Keratinocyte (primary cell): ENCODE measurements around the gene TMEM119. TPM values are rescaled to one million over a fixed set of nuclear protein-coding genes. Genes with fewer than 3 reads are reported as not detected.
A peak's percentile ranks its signal among the peaks of the same experiment; 100 is the strongest.

Experiments used
- DNase-seq: peaks from one replicate; pipeline ENCODE4 v3.0.0-alpha.2; 2011; ENCODE audit warnings: low read depth, missing footprints, low spot score
- FAIRE-seq: peaks from 2 replicates; lab custom pipeline; 2011; peaks lifted over from hg19 to GRCh38; lab: Jason Lieb, UNC
- H2AFZ ChIP-seq: 2 replicates; pipeline ENCODE4 v1.6.0; 2012; ENCODE audit warnings: low read length, control low read depth, inconsistent platforms; ENCODE audit not compliant: control insufficient read depth
- H3K27ac ChIP-seq: 2 replicates; pipeline ENCODE4 v1.5.1; 2011; ENCODE audit warnings: low read length; ENCODE audit not compliant: control insufficient read depth, insufficient read depth
- H3K27me3 ChIP-seq: 3 replicates; pipeline ENCODE4 v1.6.0; 2011; ENCODE audit warnings: low read length; ENCODE audit not compliant: control insufficient read depth, insufficient read depth; ENCODE audit errors: extremely low read depth
- H3K36me3 ChIP-seq, 2 experiments: 2 replicates in 1 of 2; 3 replicates in 1 of 2; pipeline ENCODE4 v1.5.1; 2011; ENCODE audit warnings: low read length in 2 of 2, mild to moderate bottlenecking in 1 of 2; ENCODE audit not compliant: control insufficient read depth in 2 of 2, insufficient read depth in 2 of 2; ENCODE audit errors: extremely low read depth in 1 of 2
- H3K4me1 ChIP-seq: 3 replicates; pipeline ENCODE4 v1.5.1; 2011; ENCODE audit warnings: low read length; ENCODE audit not compliant: control insufficient read depth, insufficient read depth; ENCODE audit errors: extremely low read depth
- H3K4me2 ChIP-seq: 3 replicates; pipeline ENCODE4 v1.6.0; 2011; ENCODE audit warnings: low read depth, low read length; ENCODE audit not compliant: control insufficient read depth, insufficient read depth; ENCODE audit errors: extremely low read depth
- H3K4me3 ChIP-seq, 3 experiments: fragments of 200-600 bp in 1 of 3; sonication (generic) in 1 of 3; 2 replicates in 2 of 3; 3 replicates in 1 of 3; pipeline ENCODE4 v1.5.1; 2011 to 2016; ENCODE audit warnings: low read length in 3 of 3, mild to moderate bottlenecking in 3 of 3, control low read depth in 2 of 3, inconsistent platforms in 1 of 3, low read depth in 1 of 3, mixed read lengths in 1 of 3, mixed run types in 1 of 3, moderate library complexity in 1 of 3; ENCODE audit not compliant: control insufficient read depth in 2 of 3, insufficient read depth in 2 of 3; ENCODE audit errors: extremely low read depth in 1 of 3
- H3K79me2 ChIP-seq: 2 replicates; pipeline ENCODE4 v1.6.0; 2012; ENCODE audit warnings: low read length; ENCODE audit not compliant: control insufficient read depth, insufficient read depth
- H3K9ac ChIP-seq: 3 replicates; pipeline ENCODE4 v1.6.0; 2011; ENCODE audit warnings: low read length; ENCODE audit not compliant: control insufficient read depth, insufficient read depth; ENCODE audit errors: extremely low read depth
- H3K9me1 ChIP-seq: 3 replicates; pipeline ENCODE4 v1.6.0; 2011; ENCODE audit warnings: low read length; ENCODE audit not compliant: control insufficient read depth, insufficient read depth; ENCODE audit errors: extremely low read depth
- H3K9me3 ChIP-seq: 2 replicates; pipeline ENCODE4 v1.5.1; 2012; ENCODE audit warnings: low read depth, low read length; ENCODE audit not compliant: control insufficient read depth
- H4K20me1 ChIP-seq: 3 replicates; pipeline ENCODE4 v1.6.0; 2011; ENCODE audit warnings: low read length; ENCODE audit not compliant: control insufficient read depth, insufficient read depth; ENCODE audit errors: extremely low read depth
- CTCF ChIP-seq, 3 experiments: IDR thresholded peaks in 1 of 3; conservative IDR thresholded peaks in 1 of 3; optimal IDR thresholded peaks in 1 of 3; 2 replicates in 2 of 3; 3 replicates in 1 of 3; pipeline versions ENCODE3 to v1.5.1; 2011; ENCODE audit warnings: low read length in 3 of 3, mild to moderate bottlenecking in 3 of 3, moderate library complexity in 2 of 3, control low read depth in 1 of 3, inconsistent platforms in 1 of 3; ENCODE audit not compliant: insufficient read depth in 2 of 3; ENCODE audit errors: extremely low read depth in 1 of 3
- EZH2 ChIP-seq: IDR thresholded peaks from one replicate; pipeline ENCODE4 v1.6.1; 2012; ENCODE audit warnings: inconsistent platforms, mild to moderate bottlenecking, low read length, moderate library complexity
- dilution Hi-C: fragments of 300-500 bp; cut with MboI; formaldehyde crosslinking; loops from one replicate; pipeline ENCODE4 v1.7.0; 2020; ENCODE audit warnings: low sequenced_read_pairs; ENCODE audit not compliant: extremely low pct_ligation_motif_present
- polyA plus RNA-seq, 5 experiments: library from polyadenylated mRNA; depleted of rRNA in 3 of 5; stranded (reverse) in 3 of 5; stranded (forward) in 1 of 5; unstranded in 1 of 5; fragments of >200 nt; gene quantifications; 1 replicate in 1 of 5; 2 replicates in 3 of 5; 3 replicates in 1 of 5; pipeline versions ENCODE4 v1.2.1 to v1.2.3, GENCODE V29; 2011 to 2012; ENCODE audit warnings: missing spikeins in 2 of 5, low read depth in 1 of 5, low replicate concordance in 1 of 5

Gene TMEM119
- polyA plus RNA-seq, 1 donor (not counting 4 experiments of a cell fraction or from before 2014, with no cell fraction given), result not detected

GRCh38 chr12:108629151-108629550 lies 31.3 kb upstream of the TMEM119 start:
- H3K9me1 ChIP-seq, result no peaks in the 10 kb centered on the region
- no peak overlapping the region for H2AFZ ChIP-seq
- H4K20me1 ChIP-seq, result no peaks in the 10 kb centered on the region
- H3K4me1 ChIP-seq, result peaks cover 38% of the 10 kb centered on the region
- peak overlapping the region; percentile 31 for H3K27ac ChIP-seq
- FAIRE-seq (no peak), DNase-seq (no peak)
- peak overlapping the region; percentile 4 for H3K4me2 ChIP-seq
- TF ChIP-seq EZH2, result no peak
- TF ChIP-seq CTCF (optimal IDR thresholded peaks at IDR 0.05 in 1 of 3, IDR thresholded peaks at IDR 0.05 in 1 of 3, conservative IDR thresholded peaks at IDR 0.05 in 1 of 3; ENCODE audit: extremely low read depth in 1 of 3, insufficient read depth in 2 of 3, low read length in 3 of 3), result no peak
- no peak overlapping the region for H3K9ac ChIP-seq
- no peaks in the 10 kb centered on the region for H3K27me3 ChIP-seq
- H3K9me3 ChIP-seq, result no peaks in the 10 kb centered on the region
- H3K36me3 ChIP-seq, result no peaks in the 10 kb centered on the region
- dilution Hi-C loops, result no loop called here
- no peak overlapping the region for H3K4me3 ChIP-seq
- H3K79me2 ChIP-seq, result no peaks in the 10 kb centered on the region

DNA sequence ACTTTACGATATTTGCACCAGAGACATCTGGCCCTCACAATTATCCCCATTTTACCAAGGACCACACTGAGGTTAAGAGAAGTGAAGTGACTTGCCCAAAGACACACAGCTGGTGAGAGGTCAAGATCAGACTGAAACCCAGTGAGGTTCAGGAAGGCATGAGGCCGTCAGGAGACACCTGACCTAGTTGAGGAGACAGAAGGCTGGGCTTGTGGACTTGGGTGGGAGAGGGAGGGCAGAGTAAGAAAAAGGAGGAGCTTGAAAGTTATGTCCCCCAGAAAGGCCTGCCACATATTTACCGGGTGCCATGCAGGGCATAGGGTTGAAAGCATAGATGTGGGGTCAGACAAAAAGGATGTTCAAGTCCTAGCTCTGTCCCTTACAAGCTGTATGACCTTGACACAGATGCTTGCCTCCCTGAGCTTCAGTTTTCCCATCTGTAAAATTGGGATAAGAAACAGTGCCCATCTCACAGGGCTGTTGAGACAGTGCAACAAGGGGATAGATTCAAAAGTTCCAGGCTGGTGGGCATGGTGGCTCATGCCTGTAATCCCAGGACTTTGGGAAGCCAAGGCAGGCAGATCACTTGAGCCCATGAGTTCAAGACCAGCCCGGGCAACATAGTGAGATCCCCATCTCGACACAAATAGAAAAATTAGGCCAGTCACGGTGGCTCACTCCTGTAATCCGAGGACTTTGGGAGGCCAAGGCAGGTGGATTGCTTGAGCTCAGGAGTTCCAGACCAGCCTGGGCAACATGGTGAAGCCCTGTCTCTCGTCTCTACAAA lies 29.4 kb upstream of the TMEM119 start:
- H2AFZ ChIP-seq, result no peak overlapping the region
- TF ChIP-seq CTCF (optimal IDR thresholded peaks at IDR 0.05 in 1 of 3, IDR thresholded peaks at IDR 0.05 in 1 of 3, conservative IDR thresholded peaks at IDR 0.05 in 1 of 3; ENCODE audit: extremely low read depth in 1 of 3, insufficient read depth in 2 of 3, low read length in 3 of 3) (no peak), EZH2 (no peak)
- H3K36me3 ChIP-seq, result no peaks in the 10 kb centered on the region
- no peaks in the 10 kb centered on the region for H4K20me1 ChIP-seq
- no peaks in the 10 kb centered on the region for H3K79me2 ChIP-seq
- H3K9ac ChIP-seq, result no peak overlapping the region
- no peak overlapping the region for H3K4me3 ChIP-seq
- H3K4me2 ChIP-seq, result no peak overlapping the region
- DNase-seq, result no peak
- H3K9me1 ChIP-seq, result no peaks in the 10 kb centered on the region
- no peak overlapping the region for H3K27ac ChIP-seq
- no peaks in the 10 kb centered on the region for H3K9me3 ChIP-seq
- dilution Hi-C loops, result no loop called here
- H3K27me3 ChIP-seq, result no peaks in the 10 kb centered on the region
- peaks cover 38% of the 10 kb centered on the region for H3K4me1 ChIP-seq
- no peak for FAIRE-seq
